NCI-H748 (cell line): ENCODE results near the gene PVR.
"Not testable (repeated sequence)": the region's sequence is repeated elsewhere in the genome, so short reads cannot be mapped to it uniquely, and the experiment has no call there.

Source experiments
- DNase-seq: peaks from one replicate; lab custom pipeline; 2025; ENCODE audit not compliant: unreplicated experiment; lab: John Stamatoyannopoulos, UW

Gene PVR

DNA sequence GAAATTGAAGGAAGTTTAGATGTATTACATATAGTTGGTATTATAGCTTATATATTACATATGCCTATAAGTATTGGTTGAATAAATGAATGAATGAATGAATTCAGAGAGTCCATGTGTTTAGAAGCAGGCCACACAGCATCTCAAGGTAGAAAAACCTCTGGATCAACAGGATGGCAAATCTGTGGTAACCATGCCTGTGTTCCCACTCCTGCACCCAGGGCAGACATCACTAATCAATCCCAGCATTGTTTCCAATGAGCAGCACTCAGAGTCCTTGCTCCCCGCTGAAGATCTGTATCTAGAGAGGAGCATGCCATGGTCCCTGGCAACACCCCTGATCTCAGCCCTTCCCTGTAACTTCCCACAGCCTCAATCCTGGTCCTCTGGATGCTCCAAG lies 28.5 kb downstream of the PVR start:
- no peak for DNase-seq

DNA sequence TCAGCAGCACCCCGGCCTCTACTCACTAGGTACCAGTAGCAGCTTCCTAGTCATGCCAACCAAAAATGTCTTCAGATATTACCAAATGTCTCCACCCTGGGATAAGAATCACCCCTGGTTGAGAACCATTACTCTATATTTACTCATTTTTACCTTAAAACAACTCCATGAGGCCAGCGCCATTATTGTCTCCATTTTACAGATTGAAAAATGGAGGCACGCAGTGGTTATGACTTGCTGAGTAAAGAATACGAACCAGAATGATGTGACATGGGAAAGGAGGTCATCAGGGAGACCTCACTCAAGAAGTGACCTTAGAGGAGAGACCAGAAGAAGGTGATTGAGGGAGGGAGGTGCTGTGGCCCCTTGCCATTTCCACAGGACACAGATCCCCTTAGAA lies 29.8 kb downstream of the PVR start:
- DNase-seq = no peak

DNA sequence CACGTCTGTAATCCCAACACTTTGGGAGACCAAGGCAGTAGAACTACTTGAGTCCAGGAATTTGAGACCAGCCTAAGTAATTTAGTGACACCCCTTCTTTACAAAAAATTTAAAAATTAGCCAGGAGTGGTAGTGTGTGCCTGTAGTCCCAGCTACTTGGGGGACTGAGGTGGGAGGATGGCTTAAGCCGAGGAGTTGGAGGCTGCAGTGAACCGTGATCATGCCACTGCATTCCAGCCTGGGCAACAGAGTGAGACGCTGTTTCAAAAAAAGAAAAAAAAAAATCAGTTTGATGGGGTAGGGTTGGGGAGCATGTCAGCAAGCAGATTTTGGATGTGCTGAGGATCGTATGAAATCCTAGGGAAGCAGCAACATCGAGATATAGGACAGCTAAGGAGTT lies 31.8 kb downstream of the PVR start:
- DNase-seq = no peak

DNA sequence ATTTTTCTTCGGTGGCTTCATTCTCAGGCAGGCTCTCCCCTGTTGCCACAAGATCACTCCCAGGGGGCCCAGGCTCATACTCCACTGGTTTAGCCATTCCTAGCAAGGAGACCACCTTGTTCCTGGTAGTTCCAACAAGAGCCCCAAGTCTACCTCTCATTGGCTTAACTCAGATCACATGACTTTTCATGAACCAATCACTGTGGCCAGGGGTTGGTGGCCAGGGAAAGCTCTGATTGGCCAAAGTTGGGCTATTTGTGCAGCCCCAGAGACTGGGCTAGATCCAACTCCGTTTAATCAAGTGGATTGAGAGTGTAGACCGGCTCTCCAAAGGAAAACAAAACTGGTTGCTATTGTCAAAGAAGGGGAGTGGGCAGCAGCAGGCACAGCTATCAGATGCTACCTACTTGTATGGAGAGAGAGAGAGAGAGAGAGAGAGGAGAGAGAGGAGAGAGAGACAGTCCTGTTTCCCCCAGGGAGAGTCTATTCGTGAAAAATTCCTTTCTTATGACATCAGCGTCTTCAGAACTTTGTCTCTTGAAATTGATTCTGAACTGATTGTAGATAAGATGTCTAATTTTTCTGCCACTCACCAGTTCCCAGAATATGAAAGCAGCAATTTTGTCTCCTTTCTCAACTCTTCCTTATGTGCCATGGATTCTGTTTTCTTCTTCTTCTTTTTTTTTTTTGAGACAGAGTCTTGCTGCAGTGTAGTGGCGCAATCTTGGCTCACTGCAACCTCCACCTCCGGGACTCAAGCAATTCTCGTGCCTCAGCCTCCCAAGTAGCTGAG lies 33.5 kb downstream of the PVR start:
- peak; percentile 28 for DNase-seq

DNA sequence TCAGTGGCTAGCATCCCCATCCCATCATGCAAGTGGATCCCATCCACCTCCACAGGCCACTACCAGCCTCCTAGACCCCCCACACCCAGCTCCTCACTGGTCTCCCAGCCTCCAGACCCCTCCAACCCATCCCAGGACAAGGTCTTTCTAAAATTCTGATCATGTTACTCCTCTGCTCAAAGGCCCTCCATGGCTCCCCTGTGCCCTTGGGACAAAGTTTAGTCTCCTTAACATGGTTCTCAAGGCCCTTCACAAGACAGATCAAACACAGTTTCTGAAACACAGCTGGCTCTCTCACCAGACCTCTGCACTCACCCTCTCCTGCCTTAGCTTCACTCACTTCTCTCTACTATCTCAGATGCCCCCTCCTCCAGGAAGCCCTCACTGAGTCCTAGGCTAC lies 36.8 kb downstream of the PVR start:
- no peak for DNase-seq

DNA sequence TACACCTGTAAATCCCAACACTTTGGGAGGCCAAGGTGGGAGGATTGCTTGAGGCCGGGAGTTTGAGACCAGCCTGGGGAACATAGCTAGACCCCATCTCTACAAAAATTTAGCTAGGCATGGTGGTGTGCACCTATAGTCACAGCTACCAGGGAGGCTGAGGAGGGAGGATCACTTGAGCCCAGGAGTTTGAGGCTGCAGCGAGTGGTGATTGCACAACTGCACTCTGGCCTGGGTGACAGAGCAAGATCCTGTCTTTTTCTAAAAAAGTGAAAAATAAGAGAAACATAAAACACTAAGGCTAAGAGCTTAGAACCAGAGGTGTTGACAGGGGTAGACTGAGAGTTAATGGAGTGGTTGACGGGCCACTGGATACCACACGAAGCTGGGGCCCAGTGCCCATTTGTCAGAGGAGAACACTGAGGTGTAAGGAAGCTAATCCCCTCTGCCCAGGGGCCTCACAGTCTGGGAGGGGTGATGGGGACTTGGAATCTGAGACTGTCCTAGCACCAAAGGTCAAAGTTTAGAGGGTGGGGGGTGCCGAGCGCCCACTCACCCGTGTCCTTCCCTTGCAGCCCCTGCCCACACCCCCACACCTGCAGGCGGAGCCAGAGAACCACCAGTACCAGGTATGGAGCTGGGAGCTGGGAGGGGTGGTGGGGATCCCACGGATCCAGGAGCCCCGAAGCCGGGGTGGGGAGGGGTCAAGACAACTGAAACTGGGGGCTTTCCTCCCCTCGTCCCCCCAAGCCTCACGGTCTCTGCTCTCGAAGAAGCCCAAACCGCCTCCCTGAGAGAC lies 38.5 kb downstream of the PVR start:
- no peak for DNase-seq

DNA sequence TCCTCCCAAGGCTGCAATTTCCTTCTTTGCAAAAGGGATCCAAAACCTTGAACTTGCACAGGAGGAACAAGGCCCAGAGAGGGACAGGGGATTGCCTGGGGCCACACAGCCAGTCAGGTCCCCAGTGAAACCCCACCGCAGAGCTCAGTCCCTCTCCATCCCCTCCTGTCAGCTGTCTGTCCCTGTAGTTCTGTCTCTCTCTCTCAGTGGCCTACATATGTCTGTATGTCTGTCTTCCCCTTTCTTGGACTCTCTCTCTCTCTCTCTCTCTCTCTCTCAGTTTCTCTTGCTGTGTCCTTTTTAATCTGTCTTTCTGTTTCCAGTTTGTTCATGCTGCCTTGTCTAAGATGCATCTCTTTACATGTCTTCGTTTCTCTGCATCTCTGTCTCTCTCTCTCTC lies 39.1 kb downstream of the PVR start:
- no peak for DNase-seq

DNA sequence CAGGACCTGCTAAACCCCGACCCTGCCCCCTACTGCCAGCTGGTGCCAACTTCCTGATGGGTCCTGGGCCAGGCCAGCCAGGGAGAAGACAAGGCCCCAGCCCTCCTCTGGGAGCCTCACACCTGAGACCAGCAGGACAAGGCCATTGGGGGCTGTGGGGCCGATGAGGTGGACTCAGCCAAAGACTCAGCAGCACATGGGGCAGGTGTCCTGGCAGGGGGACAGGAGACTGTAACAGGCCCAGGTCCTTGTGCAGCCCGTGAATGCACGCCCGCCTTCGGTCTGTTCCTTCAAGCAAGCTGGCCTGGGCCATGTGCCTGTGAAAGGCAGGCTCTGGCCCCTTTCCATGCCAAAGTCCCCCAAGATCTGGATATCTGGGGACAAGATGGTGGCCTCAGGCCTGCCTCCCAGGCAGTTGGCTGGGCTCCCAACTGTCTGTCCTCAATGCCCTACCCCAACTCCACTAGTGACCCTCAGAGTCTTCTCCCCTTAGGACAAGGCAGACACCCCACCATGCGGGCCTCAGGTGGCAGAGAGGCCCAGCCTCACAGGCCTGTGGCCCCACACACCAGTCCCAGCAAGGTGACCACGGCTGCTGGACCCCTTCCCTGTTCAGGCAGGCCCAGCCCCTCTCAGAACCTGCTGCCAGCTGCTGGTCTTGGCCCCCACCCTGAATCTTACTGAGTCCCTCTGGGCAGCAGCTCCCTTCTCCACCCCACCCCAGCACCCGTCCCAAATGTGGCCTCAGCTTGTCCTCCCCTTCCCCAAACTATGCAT lies 39.9 kb downstream of the PVR start:
- no peak for DNase-seq

DNA sequence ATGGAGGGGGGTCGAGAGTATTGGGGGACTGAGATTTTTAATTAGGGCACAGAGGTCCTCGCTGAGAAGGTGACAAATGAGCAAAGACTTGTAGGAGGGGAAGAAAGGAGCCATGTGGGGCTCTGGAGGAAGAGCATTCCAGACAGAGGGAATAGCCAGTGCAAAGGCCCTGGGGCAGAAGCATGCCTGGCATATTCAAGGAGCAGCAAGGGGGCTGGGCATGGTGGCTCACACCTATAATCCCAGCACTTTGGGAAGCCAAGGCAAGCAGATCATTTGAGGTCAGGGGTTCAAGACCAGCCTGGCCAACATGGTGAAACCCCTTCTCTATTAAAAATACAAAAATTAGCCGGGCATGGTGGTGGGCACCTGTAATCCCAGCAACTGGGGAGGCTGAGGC lies 40.7 kb downstream of the PVR start:
- not testable (repeated sequence) for DNase-seq

DNA sequence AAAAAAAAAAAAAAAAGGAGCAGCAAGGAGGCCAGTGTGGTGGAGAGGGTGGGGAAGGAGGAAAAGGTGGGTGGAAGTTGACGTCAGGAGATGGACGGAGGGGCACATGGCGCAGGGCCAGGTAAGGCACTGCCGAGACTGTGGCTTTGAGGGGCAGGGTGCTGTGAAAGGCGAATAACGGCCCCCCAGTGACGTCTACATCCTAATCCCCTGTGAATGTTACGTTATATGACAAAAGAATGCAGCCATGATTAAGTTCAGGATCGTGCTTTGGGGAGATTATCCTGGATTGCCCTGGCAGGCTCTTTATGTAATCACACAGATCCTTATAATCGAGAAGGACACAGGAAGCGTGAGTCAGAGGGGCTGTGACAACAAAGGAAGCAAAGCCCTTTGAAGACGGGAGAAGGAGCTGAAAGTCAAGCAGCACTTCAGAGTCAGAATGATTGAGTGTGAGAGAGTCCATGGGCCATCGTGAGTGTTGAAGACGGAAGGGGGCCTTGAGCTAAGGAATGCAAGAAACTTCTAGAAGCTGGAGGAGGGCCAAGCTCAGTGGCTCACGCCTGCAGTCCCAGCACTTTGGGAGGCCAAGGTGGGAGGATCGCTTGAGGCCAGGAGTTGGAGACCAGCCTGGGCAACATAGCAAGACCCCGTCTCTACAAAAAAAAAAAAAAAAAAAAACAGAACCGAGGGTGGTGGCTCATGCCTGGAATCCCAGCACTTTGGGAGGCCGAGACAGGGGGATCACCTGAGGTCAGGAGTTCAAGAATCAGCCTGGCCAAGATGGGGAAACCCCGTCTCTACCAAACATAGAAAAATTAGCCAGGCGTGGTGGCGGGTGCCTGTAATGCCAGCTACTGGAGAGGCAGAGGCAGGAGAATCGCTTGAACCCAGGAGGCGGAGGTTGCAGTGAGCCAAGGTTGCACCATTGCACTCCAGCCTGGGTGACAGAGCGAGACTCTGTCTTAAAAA lies 41.5 kb downstream of the PVR start:
- no peak for DNase-seq

DNA sequence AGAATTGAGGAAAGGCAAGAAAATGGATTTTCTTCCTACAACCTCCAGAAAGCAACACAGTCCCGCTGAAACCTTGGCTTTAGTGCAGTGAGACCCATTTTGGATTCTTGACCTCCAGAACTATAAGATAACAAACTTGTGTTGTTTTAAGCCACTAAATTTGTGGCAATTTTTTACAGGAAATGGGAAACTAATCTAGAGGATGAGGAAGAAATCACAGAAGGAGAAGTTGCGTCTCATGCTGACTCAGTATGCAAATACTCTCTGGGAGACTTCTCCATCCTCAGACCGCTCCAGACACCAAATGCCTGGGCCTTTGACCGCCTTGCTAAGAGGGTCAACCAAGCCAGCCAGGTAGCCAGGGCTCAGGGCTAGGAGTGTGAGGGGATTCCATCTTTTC lies 42.2 kb downstream of the PVR start:
- no peak for DNase-seq

DNA sequence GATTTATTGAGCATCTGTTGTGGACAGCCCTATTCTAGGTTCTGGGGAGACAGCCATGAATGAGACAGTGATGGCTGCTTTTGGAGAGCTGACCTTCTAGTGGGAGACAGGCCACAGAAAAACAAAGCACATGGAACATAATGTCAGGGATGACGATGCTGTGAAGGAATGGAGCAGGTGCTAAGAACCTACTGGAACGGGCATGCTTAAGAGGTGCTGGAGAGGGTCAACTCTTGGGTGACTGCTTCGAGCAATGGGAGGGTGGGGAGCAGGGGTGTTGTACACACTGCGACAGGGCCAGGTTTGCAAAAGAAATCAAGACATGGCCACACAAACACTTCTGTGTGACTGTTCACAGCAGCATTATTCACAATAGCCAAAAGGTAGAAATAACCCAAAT lies 43.2 kb downstream of the PVR start:
- DNase-seq = no peak

DNA sequence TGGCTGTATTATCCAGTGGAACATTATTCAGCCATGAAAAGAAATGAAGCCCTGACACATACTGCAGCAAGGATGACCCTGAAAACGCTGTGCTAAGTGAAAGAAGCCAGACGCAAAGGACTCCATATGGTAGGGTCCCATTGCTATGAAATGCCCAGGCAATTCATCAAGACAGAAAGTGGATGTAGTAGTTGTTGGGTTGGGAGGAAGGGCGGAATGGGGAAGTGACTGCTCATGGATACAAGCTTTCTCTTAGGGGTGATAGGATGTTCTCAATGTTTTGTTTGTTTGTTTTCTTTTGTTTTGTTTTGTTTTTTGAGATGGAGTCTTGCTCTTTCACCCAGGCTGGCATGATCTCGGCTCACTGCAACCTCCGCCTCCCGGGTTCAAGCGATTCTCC lies 44.2 kb downstream of the PVR start:
- DNase-seq = no peak

DNA sequence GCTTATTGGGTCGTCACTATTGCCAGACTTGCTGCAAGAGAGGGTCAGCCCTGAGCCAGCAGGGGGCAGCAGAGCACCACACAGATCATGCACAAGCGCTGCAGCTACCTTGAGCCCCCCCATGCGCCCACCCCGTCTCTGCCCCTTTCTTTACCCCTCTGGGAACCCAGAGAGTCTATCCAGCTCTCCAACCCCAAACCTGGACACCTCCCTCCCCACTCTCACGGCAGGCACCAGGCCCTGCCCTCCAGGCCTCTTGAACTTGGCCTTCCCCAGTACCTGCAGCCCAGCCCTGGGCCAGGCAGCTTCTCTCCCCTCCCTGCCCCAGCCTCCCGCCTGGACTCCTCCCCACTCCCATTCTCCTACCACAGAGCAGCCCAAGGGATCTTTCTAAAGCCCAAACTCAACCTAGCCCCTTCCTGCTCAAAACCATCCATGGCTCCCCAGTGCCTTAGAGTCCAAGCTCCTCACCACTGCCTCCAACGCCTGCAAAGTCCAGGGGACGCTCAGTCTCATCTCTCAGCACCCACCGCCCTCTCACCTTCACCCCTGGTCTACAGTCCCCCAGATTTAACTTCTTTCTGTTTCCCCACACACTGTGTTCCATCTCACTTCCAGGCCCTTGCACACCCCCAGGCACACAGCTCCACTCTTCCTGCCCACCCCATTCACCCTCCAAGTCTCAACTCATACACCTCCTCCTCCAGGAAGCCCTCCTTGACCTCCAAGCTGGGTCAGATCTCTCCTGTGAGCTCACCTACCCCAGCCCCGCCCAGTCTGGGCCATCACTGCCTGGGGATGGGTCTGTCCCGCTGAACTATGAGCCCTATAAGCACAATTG lies 45.8 kb downstream of the PVR start:
- peak; percentile 75 for DNase-seq

DNA sequence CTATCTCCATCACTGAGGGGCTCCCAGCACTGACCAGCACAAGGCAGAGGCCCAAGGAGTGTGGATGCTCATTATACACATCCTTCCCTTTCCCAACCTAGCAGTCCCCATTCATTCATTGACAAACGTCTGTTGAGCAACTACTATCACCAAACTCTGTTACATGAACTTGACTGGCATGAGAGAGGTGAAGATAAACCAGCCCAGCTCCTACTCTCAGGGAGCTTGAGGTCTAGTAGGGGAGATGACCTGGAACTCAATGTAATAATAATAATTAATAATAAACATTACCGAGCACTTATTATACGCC lies 46.4 kb downstream of the PVR start:
- DNase-seq = no peak

DNA sequence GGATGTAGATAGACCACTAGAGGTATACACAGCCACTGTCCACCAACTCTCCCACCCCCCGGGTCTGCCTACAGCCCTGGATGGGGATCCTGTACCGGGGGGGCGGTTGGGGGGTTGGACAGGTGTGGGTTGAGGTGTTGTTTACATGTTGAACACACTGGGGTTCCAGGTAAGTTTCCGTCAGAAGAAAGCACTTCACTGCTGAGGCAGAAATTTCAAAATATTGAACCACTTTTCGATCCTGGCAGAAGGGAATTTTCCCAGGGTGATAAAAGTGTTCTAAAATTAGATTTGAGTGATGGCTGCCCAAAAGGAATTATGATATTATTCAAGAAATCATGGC lies 48.6 kb downstream of the PVR start:
- no peak for DNase-seq

DNA sequence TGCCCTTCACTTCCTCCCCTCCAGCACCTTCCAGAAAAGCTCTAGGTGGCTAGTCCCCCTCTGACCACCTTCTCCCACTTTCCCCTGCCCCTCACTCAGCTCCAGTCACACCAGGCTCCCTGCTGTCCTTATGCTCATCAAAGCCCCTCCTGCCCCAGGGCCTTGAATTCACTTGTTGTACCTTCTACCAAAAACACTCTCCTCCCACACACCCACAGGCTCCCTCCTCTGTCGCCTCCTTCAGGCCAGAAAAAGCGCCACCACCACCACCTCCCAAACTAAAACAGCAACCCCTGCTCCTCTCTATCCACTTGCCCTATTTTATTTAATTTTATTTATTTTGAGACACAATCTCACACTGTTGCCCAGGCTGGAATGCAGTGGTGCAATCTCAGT lies 50.5 kb downstream of the PVR start:
- no peak for DNase-seq

DNA sequence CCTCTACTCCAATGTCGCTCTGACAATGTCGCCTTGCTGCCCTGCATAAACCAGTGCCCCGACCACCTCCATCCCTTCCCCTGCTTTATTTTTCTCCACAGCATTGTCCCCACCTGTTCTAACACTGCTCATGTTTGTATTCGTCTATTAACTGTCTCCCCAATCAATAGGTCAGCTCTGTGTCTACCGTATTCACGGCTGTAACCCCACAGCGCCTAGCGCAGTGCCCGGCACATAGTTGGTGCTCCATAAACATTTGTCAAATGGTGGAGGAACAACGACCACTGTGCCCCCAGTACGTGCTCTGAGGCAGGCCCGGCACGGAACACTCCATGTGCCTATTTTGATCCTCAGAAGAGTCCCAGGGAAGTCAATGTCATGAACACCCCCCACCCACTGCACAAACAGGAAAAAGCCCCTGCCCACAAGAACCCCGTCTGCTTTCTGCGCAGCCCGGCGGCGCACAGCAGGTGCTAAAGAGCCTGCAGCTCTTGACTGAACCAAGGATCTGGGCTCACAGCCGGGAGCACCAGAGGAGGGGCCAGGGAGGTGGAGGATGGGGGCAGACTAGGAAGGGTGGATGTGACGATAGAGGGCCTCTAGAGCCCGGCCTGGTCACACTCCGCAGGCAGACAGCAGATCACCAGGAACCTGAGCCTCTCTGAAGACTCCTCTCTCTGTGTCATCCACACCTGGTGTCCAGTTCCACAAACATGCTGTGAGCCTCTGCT lies 53.4 kb downstream of the PVR start:
- peak; percentile 57 for DNase-seq

DNA sequence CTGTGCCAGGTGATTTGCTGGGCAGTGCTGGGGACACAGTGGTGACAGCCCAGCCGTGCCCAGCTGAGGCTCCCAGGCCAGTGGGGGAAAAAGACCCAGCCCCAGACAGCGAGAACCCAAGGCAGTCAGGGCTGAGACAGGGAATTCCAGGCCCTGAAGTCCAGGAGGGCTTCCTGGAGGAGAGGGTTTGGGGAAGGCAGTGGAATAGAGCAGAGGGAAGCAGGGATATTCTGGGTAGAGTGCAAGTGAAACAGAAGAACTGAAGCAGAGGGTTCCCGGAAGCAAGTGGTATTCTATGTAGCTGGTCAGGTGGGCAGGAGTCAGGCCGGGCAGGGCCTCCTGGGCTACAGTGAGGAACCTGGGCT lies 53.9 kb downstream of the PVR start:
- no peak for DNase-seq
